ENCODE measurements around the gene ADARB2.

ADARB2 gene

GRCh38 chr10:1133495-1134045, 603.8 kb downstream of the ADARB2 start:
- no peak for DNase-seq (ENCODE audit: extremely low read depth, low read depth)
- no peak for TF ChIP-seq CTCF (IDR thresholded peaks at IDR 0.05; ENCODE audit: low read depth, low read length)

- DNase-seq (ENCODE audit: extremely low read depth, low read depth): no peak
Measured at GRCh38 chr10:1132584-1132983, 604.7 kb downstream of the ADARB2 start.

GRCh38 chr10:1130995-1131790, 606.1 kb downstream of the ADARB2 start:
- DNase-seq (ENCODE audit: extremely low read depth, low read depth): no peak
- TF ChIP-seq CTCF (IDR thresholded peaks at IDR 0.05; ENCODE audit: low read depth, low read length): no peak

More at GRCh38 chr10:1132584-1132983, 604.7 kb downstream of the ADARB2 start:
- no peak for TF ChIP-seq CTCF (IDR thresholded peaks at IDR 0.05; ENCODE audit: low read depth, low read length)

- TF ChIP-seq CTCF (IDR thresholded peaks at IDR 0.05; ENCODE audit: low read depth, low read length): no peak
- no peak for DNase-seq (ENCODE audit: extremely low read depth, low read depth)
Measured at GRCh38 chr10:1130226-1130625, 607.1 kb downstream of the ADARB2 start.

- TF ChIP-seq CTCF (IDR thresholded peaks at IDR 0.05; ENCODE audit: low read depth, low read length): no peak
- DNase-seq (ENCODE audit: extremely low read depth, low read depth): no peak
Measured at GRCh38 chr10:1128649-1129048, 608.7 kb downstream of the ADARB2 start.

GRCh38 chr10:1128115-1128514, 609.2 kb downstream of the ADARB2 start:
- no peak for DNase-seq (ENCODE audit: extremely low read depth, low read depth)
- TF ChIP-seq CTCF (IDR thresholded peaks at IDR 0.05; ENCODE audit: low read depth, low read length): no peak

- no peak for DNase-seq (ENCODE audit: extremely low read depth, low read depth)
- TF ChIP-seq CTCF (IDR thresholded peaks at IDR 0.05; ENCODE audit: low read depth, low read length): no peak
Measured at GRCh38 chr10:1127629-1128028, 609.7 kb downstream of the ADARB2 start.
